ENCODE measurements around the gene CACNG4. TPM values are rescaled to one million over a fixed set of nuclear protein-coding genes. Genes with fewer than 3 reads are reported as not detected.
A peak's percentile ranks its signal among the peaks of the same experiment; 100 is the strongest.

CACNG4 gene
- total RNA-seq, 1 experiment from 2014 or later: 6.3 TPM

- Histone ChIP-seq H3K27ac (ENCODE audit: insufficient read length, low read depth, low read length) (no peak overlapping the region), H2BK12ac (ENCODE audit: insufficient read length, low read depth, low read length) (no peak overlapping the region), H4K8ac (replicated peaks; ENCODE audit: insufficient read length, low read depth, low read length) (no peak overlapping the region), H3K14ac (ENCODE audit: insufficient read depth, low read length) (no peak overlapping the region), H2BK120ac (ENCODE audit: low read depth, low read length, poor library complexity, severe bottlenecking) (no peak overlapping the region), H3K79me2 (ENCODE audit: insufficient read depth, low read length) (no peaks in the 10 kb centered on the region), H3K79me1 (ENCODE audit: insufficient read depth, low read depth, low read length, poor library complexity, severe bottlenecking) (no peaks in the 10 kb centered on the region), H3K18ac (ENCODE audit: insufficient read length, low read depth, low read length) (no peak overlapping the region), H3K4me1 (ENCODE audit: insufficient read depth, low read length) (no peaks in the 10 kb centered on the region), H2BK15ac (ENCODE audit: low read depth, low read length) (no peak overlapping the region), H4K5ac (ENCODE audit: insufficient read length, low read depth, low read length) (no peak overlapping the region), H3K23ac (ENCODE audit: insufficient read length, low read depth, low read length) (no peak overlapping the region), H2AK5ac (ENCODE audit: insufficient read length, low read length) (no peak overlapping the region), H4K91ac (ENCODE audit: insufficient read length, low read depth, low read length) (no peak overlapping the region), H3T11ph (ENCODE audit: low read length) (no peak overlapping the region), H3K9ac (ENCODE audit: extremely low read depth, insufficient read length, low read length) (no peak overlapping the region), H3K56ac (ENCODE audit: insufficient read length, low read depth, low read length) (no peak overlapping the region), H3K4ac (ENCODE audit: low read depth, low read length) (no peak overlapping the region), H2AFZ (ENCODE audit: low read length) (no peak overlapping the region), H4K20me1 (ENCODE audit: control insufficient read depth, insufficient read depth, insufficient read length) (no peaks in the 10 kb centered on the region), H3K4me2 (ENCODE audit: insufficient read depth, insufficient read length, low read length) (no peak overlapping the region), H3K27me3 (ENCODE audit: insufficient read depth, low read length) (no peaks in the 10 kb centered on the region), H2BK5ac (ENCODE audit: insufficient read length, low read length) (no peak overlapping the region), H3K23me2 (ENCODE audit: insufficient read length, low read depth, low read length, poor library complexity, severe bottlenecking) (no peaks in the 10 kb centered on the region), H3K9me3 (ENCODE audit: control insufficient read depth, low read depth, low read length) (no peaks in the 10 kb centered on the region), H2BK20ac (ENCODE audit: low read depth, low read length, poor library complexity, severe bottlenecking) (no peak overlapping the region)
- H3K9me3 Mint-ChIP-seq: no peaks in the 10 kb centered on the region
- no peaks in the 10 kb centered on the region for H3K27me3 Mint-ChIP-seq (ENCODE audit: low read depth)
- peaks cover 5 to 21% (median 19%) of the 10 kb centered on the region in 3 experiments; a peak in 6 of 7 replicates for H3K36me3 Mint-ChIP-seq (ENCODE audit: insufficient read depth in 1 of 3, low read depth in 3 of 3)
- H3K4me3 Mint-ChIP-seq: no peak overlapping the region
- no peak overlapping the region for H3K27ac Mint-ChIP-seq
- TF ChIP-seq CTCF (conservative IDR thresholded peaks at IDR 0.05): 0 out of 3 replicates have a peak, but pooled peaks have one; percentile 19
- DNase-seq: no peak
- H3K4me1 Mint-ChIP-seq: no peaks in the 10 kb centered on the region
- WGBS (ENCODE audit: extremely low coverage, insufficient read length, low lambda C conversion rate): no CpG with 5 or more reads among the region's 1 CpG
These were observed 117.6 kb downstream of the CACNG4 start for GRCh38 chr17:67082107-67082506.

Other genes with a start within 250 kb of the CACNG4 start
- 1.2 and 1.6 TPM in 2 replicates for gene CACNG5, start 129.6 kb upstream of the CACNG4 start, total RNA-seq (2021)
- not detected in 2 replicates for gene CACNG1, start 79.8 kb downstream of the CACNG4 start, total RNA-seq (2021)

Data from H9 (cell line).